Stimulated activated naive CD4-positive, alpha-beta T cell (primary cell): ENCODE data around the gene MTMR3.

Source experiments
- DNase-seq, 6 experiments: peaks; one replicate each; lab custom pipeline; 2025; lab: John Stamatoyannopoulos, UW

Gene MTMR3

GRCh38 chr22:29916007-29916544 lies 33.1 kb downstream of the MTMR3 start:
- DNase-seq: no peak

GRCh38 chr22:29917052-29917902 lies 34.3 kb downstream of the MTMR3 start:
- no peak for DNase-seq

- no peak for DNase-seq
Observed at GRCh38 chr22:29925402-29925801, 42.4 kb downstream of the MTMR3 start.

- DNase-seq: no peak
Observed at GRCh38 chr22:29926057-29926456, 43.1 kb downstream of the MTMR3 start.

- DNase-seq: no peak
Observed at GRCh38 chr22:29932136-29932535, 49.2 kb downstream of the MTMR3 start.

- no peak for DNase-seq
Observed at GRCh38 chr22:29933619-29934018, 50.6 kb downstream of the MTMR3 start.

- DNase-seq: no peak
Observed at GRCh38 chr22:29934596-29934995, 51.6 kb downstream of the MTMR3 start.

- DNase-seq: no peak
Observed at GRCh38 chr22:29936186-29936585, 53.2 kb downstream of the MTMR3 start.

- no peak for DNase-seq
Observed at GRCh38 chr22:29937940-29938693, 55.1 kb downstream of the MTMR3 start.

- no peak for DNase-seq
Observed at GRCh38 chr22:29940526-29940925, 57.6 kb downstream of the MTMR3 start.

- no peak for DNase-seq
Observed at GRCh38 chr22:29944339-29944738, 61.4 kb downstream of the MTMR3 start.

- no peak for DNase-seq
Observed at GRCh38 chr22:29945435-29945834, 62.5 kb downstream of the MTMR3 start.

- DNase-seq: no peak
Observed at GRCh38 chr22:29946220-29946619, 63.2 kb downstream of the MTMR3 start.

- DNase-seq: no peak
Observed at GRCh38 chr22:29947410-29948384, 64.7 kb downstream of the MTMR3 start.

- DNase-seq: no peak
Observed at GRCh38 chr22:29948385-29948769, 65.4 kb downstream of the MTMR3 start.

- no peak for DNase-seq
Observed at GRCh38 chr22:29949872-29950271, 66.9 kb downstream of the MTMR3 start.

GRCh38 chr22:29951791-29952413 lies 68.9 kb downstream of the MTMR3 start:
- DNase-seq: no peak

- no peak for DNase-seq
Observed at GRCh38 chr22:29954203-29954855, 71.4 kb downstream of the MTMR3 start.

GRCh38 chr22:29956680-29957079 lies 73.7 kb downstream of the MTMR3 start:
- no peak for DNase-seq

GRCh38 chr22:29958170-29958569 lies 75.2 kb downstream of the MTMR3 start:
- DNase-seq: no peak

GRCh38 chr22:29964776-29965175 lies 81.8 kb downstream of the MTMR3 start:
- DNase-seq: no peak
